GM21825 (cell line): ENCODE results near the gene TBC1D5.
"Not testable (repeated sequence)": the region's sequence is repeated elsewhere in the genome, so short reads cannot be mapped to it uniquely, and the experiment has no call there.

Experiments
- ATAC-seq: cut with Tn5 transposase; IDR thresholded peaks from one replicate; pipeline ENCODE4 v1.9.1; 2021; ENCODE audit warnings: mild to moderate bottlenecking, moderate library complexity; ENCODE audit not compliant: unreplicated experiment

The TBC1D5 gene

GRCh38 chr3:17717411-17717810, 25.0 kb downstream of the TBC1D5 start:
- ATAC-seq: no peak

DNA sequence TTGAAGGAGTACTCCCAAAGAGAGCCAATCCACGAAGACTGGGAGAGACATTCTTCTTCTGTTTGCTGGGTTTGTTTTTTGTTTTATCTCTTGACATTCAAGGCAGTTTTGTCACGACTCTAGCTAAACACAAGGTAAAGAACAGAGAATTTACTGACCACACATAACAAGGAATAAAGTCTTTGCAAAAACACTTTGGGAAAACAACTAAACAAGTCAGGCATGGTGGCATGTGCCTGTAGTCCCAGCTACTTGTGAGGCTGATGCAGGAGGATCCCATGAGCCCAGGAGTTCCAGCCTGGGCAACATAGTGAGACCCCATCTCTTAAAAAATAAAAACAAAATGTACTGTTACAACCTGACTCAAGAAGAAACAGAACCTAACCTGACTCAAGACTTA, 28.0 kb downstream of the TBC1D5 start:
- ATAC-seq: no peak

GRCh38 chr3:17709236-17709810, 33.1 kb downstream of the TBC1D5 start:
- no peak for ATAC-seq

GRCh38 chr3:17707813-17708543, 34.5 kb downstream of the TBC1D5 start:
- no peak for ATAC-seq

- ATAC-seq: not testable (repeated sequence)
Measured at GRCh38 chr3:17705991-17706390, 36.4 kb downstream of the TBC1D5 start.

- ATAC-seq: not testable (repeated sequence)
Measured at GRCh38 chr3:17699815-17700214, 42.6 kb downstream of the TBC1D5 start.

DNA sequence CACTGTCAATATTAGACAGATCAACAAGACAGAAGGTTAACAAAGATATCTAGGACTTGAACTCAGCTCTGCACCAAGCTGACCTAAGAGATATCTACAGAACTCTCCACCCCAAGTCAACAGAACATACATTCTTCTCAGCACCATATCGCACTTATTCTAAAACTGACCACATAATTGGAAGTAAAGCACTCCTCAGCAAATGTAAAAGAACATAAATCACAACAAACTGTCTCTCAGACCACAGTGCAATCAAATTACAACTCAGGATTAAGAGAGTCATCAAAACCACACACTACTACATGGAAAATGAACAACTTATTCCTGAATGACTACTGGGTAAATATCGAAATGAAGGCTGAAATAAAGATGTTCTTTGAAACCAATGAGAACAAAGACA, 46.8 kb downstream of the TBC1D5 start:
- ATAC-seq: not testable (repeated sequence)

DNA sequence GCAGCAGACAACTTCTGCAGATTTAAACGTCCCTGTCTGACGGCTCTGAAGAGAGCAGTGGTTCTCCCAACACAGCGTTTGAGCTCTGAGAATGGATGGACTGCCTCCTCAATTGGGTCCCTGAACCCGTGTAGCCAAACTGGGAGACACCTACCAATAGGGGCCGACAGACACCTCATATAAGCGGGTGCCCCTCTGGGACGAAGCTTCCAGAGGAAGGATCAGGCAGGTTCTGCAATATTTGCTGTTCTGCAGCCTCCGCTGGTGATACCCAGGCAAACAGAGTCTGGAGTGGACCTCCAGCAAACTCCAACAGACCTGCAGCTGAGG, 48.8 kb downstream of the TBC1D5 start:
- not testable (repeated sequence) for ATAC-seq

GRCh38 chr3:17692846-17693669, 49.4 kb downstream of the TBC1D5 start:
- ATAC-seq: not testable (repeated sequence)

- ATAC-seq: no peak
Measured at GRCh38 chr3:17687566-17687965, 54.9 kb downstream of the TBC1D5 start.

DNA sequence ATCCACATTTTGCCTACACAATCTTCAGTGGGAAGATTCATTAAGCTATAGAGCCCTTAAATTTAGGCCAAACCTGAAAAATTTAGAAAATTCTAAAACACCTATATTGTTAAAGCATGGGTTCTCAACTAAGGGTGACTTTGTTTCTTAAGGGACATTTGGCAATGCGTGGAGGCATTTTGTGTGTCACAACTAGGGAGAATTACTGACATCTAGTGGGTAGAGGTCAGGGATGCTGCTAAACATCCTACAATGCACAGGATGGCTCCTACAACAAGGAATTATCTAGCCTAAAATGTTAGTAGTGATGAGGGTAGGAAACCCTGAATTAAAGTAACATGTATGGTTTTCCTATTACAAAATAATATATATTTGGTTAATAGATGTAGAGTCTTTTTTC, 55.8 kb downstream of the TBC1D5 start:
- no peak for ATAC-seq

DNA sequence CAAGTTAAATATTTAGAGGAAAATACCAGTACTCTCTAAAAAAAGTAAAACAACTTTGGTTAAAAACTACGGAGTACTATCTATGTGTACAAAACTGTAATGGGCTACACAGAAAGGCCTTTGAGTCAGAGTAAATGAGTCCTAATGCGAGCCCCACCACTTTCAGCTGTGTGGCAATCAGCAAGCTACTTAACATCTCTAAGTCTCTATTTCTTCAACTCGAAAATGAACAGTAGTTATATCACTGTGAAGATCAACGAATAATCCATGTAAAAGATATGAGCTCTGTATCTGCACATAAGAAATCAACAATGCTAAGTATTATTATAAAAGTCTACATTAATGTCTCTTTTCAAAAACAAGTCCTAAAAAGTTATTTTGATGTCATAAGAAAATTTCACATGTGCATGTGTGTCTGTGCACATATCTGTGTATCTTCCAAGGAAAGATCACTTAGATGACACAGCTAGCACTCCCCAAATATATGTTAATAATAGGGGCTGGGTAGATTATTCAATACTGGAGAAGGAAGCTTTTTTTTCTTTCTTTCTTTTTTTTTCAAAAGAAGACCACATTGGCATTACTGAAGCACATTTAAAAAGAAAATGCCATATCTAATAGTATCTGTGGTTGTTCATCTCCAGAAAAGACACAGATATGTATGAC, 58.8 kb downstream of the TBC1D5 start:
- no peak for ATAC-seq

- no peak for ATAC-seq
Measured at GRCh38 chr3:17680530-17680929, 61.9 kb downstream of the TBC1D5 start.

GRCh38 chr3:17678116-17678741, 64.2 kb downstream of the TBC1D5 start:
- ATAC-seq: no peak

DNA sequence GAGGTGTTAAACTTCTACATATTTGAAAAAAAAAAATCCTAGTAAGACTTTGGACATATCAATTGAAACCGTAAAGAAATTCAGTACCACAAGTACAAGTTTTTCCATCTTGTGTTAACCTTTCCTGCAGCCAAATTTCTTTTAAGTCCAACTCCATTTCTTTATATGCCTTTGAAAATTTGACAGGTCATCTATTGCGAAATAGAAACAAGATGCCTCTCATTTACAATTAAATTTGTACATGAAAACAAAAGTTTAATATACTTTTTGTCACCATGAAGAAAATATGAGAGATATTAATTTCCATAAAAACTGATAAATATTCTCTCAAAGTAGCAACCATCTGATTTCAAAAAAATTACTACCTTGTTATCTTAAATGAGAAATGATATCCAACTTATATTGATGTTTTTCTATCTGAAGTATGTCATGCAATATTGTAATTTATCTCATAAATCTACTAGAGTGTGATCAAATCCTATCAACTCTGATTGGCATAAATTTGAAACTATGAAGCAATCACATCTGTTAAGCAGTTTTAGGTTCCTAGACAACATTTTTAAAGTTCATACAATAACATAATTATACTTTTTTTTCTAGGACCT, 68.2 kb downstream of the TBC1D5 start:
- ATAC-seq: no peak

- ATAC-seq: no peak
Measured at GRCh38 chr3:17672506-17672905, 69.9 kb downstream of the TBC1D5 start.

- ATAC-seq: no peak
Measured at GRCh38 chr3:17670749-17671148, 71.7 kb downstream of the TBC1D5 start.

DNA sequence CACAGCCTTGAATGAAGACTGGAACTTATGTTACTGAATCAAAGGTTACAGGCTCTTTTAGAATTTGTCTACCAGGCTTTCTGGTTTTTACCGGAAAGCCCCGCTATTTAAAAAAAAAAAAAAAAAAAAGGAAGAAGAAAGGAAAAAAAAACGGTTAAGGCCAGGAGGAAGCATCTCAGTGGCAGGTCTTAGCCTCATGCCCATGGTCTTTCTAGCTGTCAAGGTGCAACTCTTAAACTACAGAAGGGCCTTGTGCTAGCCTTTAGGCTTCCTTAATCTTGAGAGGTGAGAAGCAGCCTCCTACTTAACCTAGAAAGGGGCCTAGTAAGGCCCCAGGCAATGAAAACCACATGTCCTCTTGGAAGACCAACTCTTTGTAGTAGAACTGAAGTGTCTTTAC, 77.5 kb downstream of the TBC1D5 start:
- ATAC-seq: no peak

GRCh38 chr3:17656264-17656663, 86.2 kb downstream of the TBC1D5 start:
- no peak for ATAC-seq

DNA sequence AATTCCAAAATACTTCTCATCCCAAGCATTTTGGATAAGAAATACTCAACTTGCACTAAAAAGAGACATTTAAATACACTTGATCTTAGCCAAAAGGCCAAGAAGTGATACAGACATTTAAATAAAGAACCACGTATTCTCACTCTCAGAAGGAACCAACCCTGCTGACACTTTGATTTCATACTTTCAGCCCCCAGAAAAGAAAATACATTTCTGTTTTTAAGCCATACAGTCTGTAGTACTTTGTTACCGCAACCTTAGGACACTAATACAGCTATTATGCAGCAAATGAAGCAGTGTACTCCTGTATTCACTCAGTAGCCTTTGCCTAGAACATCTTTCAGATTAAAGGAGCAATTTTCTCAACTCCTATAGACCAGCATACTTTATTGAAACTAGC, 86.7 kb downstream of the TBC1D5 start:
- no peak for ATAC-seq

DNA sequence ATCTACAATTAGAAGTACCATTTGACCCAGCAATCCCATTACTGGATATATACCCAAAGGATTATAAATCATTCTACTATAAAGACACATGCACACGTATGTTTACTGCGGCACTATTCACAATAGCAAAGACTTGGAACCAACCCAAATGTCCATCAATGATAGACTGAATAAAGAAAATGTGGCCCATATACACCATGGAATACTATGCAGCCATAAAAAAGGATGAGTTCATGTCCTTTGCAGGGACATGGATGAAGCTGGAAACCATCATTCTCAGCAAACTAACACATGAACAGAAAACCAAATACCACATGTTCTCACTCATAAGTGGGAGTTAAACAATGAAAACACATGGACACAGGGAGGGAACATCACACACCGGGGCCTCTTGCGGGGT, 92.7 kb downstream of the TBC1D5 start:
- ATAC-seq: not testable (repeated sequence)
